ENCODE results near the gene CRMP1. TPM values are rescaled to one million over a fixed set of nuclear protein-coding genes. Genes with fewer than 3 reads are reported as not detected.

The CRMP1 gene
- total RNA-seq, 1 experiment from 2014 or later, result not detected

DNA sequence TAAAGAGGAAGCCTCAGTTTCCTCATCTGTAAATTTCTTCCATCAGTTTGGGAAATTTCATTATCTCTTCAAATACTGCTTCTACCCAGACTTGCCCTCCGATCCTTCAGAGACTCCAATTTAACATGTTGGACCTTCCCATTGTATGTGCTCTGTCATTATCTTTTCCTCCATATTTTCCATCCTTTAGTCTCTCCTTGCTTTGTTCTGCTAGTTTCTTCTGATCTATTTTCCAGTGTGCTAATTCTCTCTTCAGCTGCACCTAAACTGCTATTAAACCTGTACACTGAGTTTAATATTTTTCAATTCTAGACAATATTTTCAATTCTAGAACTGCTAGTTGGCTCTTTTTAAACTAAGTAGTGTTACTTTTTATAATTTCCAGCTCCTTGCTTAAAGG, 116.4 kb downstream of the CRMP1 start:
- CTCF ChIA-PET, result no interaction called here
- Mint-ChIP-seq H3K4me1 (ENCODE audit: low read depth, unreplicated experiment) (no peaks in the 10 kb centered on the region), H3K36me3 (ENCODE audit: insufficient read depth, unreplicated experiment) (no peaks in the 10 kb centered on the region), H3K4me3 (ENCODE audit: low read depth, unreplicated experiment) (no peak overlapping the region), H3K27ac (ENCODE audit: unreplicated experiment) (no peak overlapping the region), H3K9me3 (ENCODE audit: low read depth, unreplicated experiment) (peaks cover 2% of the 10 kb centered on the region), H3K27me3 (ENCODE audit: unreplicated experiment) (no peaks in the 10 kb centered on the region)
- no peak for DNase-seq
- no TSS peak for BruUV-seq (replicated peaks)
- TF ChIP-seq, protein P1, sequence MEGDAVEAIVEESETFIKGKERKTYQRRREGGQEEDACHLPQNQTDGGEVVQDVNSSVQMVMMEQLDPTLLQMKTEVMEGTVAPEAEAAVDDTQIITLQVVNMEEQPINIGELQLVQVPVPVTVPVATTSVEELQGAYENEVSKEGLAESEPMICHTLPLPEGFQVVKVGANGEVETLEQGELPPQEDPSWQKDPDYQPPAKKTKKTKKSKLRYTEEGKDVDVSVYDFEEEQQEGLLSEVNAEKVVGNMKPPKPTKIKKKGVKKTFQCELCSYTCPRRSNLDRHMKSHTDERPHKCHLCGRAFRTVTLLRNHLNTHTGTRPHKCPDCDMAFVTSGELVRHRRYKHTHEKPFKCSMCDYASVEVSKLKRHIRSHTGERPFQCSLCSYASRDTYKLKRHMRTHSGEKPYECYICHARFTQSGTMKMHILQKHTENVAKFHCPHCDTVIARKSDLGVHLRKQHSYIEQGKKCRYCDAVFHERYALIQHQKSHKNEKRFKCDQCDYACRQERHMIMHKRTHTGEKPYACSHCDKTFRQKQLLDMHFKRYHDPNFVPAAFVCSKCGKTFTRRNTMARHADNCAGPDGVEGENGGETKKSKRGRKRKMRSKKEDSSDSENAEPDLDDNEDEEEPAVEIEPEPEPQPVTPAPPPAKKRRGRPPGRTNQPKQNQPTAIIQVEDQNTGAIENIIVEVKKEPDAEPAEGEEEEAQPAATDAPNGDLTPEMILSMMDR (IDR thresholded peaks at IDR 0.05; ENCODE audit: unreplicated experiment), result no peak
- intact Hi-C loops (cut with micrococcal nuclease; ENCODE audit: unreplicated experiment), result no loop called here

DNA sequence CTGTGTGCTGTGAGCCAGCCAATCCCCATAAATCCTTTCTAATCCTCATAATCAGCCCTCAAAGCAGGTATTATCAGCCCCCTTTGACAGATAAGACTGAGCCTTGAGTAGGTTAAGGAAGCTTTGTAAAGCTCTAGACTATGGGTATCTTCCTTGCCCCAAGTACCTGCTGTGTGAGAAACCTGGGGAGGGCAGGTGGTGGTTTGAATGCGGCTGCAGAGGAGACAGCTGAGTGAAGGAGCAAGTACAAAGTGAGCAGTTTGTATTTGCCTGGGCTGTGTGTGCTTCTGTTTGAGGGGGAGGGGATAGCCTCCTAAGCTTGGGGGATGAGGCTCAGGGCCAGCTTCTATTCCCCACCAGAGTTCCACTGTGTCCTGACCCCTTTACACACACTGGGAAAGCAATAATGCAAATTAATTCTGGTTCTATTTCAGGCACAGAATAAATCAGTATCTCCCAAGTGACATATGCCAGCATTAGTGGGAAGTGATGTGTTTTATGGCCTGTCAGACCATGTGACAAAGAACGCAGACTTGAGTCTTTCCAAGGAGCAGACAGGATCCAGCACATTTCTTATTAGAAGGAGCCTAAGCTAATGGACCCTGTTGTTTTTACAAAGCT, 118.4 kb downstream of the CRMP1 start:
- no TSS peak for BruUV-seq (replicated peaks)
- Mint-ChIP-seq H3K4me3 (ENCODE audit: low read depth, unreplicated experiment) (no peak overlapping the region), H3K27me3 (ENCODE audit: unreplicated experiment) (no peaks in the 10 kb centered on the region), H3K36me3 (ENCODE audit: insufficient read depth, unreplicated experiment) (no peaks in the 10 kb centered on the region), H3K9me3 (ENCODE audit: low read depth, unreplicated experiment) (peaks cover 2% of the 10 kb centered on the region), H3K4me1 (ENCODE audit: low read depth, unreplicated experiment) (no peaks in the 10 kb centered on the region), H3K27ac (ENCODE audit: unreplicated experiment) (no peak overlapping the region)
- no peak for DNase-seq
- TF ChIP-seq, protein P1 (IDR thresholded peaks at IDR 0.05; ENCODE audit: unreplicated experiment), result no peak
- CTCF ChIA-PET, result no interaction called here
- intact Hi-C loops (cut with micrococcal nuclease; ENCODE audit: unreplicated experiment), result no loop called here

DNA sequence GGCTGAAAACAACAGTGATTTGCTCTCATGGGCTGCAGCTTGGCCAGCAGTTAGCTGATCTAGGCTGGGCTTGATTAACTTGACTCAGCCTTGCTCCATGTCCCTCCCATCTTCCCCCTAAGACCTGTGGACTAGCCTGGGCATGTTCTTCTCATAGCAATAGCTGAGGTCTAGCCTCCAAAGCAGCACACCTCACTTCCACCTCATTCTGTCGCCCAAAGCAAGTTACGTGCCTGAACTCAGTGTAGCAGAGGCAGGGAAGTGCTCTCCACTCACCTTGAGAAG, 119.7 kb downstream of the CRMP1 start:
- Mint-ChIP-seq H3K4me3 (ENCODE audit: low read depth, unreplicated experiment) (no peak overlapping the region), H3K27ac (ENCODE audit: unreplicated experiment) (no peak overlapping the region), H3K36me3 (ENCODE audit: insufficient read depth, unreplicated experiment) (no peaks in the 10 kb centered on the region), H3K4me1 (ENCODE audit: low read depth, unreplicated experiment) (no peaks in the 10 kb centered on the region), H3K9me3 (ENCODE audit: low read depth, unreplicated experiment) (peaks cover 2% of the 10 kb centered on the region), H3K27me3 (ENCODE audit: unreplicated experiment) (no peaks in the 10 kb centered on the region)
- intact Hi-C loops (cut with micrococcal nuclease; ENCODE audit: unreplicated experiment), result no loop called here
- DNase-seq, result no peak
- CTCF ChIA-PET, result no interaction called here
- TF ChIP-seq, protein P1 (IDR thresholded peaks at IDR 0.05; ENCODE audit: unreplicated experiment), result no peak
- no TSS peak for BruUV-seq (replicated peaks)

DNA sequence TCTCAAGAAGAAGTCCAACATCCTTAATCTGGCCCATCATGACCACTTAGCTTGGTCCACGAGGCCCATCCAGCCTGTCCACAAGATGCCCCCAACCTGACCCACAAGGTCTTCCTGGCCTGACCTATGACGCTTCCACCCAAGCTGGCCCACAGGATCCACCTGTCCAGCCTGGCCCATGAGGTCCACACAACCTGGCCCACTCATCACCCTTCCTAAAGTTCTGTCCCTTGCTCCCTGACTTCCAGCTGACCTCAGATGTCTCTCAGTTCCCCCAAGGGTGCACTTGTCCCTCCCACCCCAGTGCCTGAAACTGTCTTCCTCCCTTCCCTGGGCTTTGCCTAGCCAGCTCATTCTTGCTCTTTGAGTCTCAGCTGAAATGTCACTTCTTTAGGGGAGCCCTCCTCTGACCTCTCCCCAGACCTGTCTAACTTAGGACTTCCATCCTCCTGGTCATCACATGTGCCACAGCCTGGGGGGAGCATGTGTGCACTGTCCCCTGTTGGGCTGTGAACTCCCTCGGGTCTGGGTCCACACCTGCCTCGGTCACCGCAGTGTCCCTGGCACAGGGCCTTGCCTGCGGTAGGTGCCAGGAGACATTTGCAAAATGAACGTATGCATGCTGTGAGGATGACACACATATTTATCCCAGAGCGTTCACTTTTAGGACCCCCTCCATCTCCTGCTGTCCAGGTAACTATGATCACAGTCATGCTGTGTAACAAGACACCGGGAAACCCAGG, 120.2 kb downstream of the CRMP1 start:
- no peak overlapping the region for H3K4me3 Mint-ChIP-seq (ENCODE audit: low read depth, unreplicated experiment)
- TF ChIP-seq, protein P1 (IDR thresholded peaks at IDR 0.05; ENCODE audit: unreplicated experiment), result no peak
- DNase-seq, result no peak
- no peak overlapping the region for H3K27ac Mint-ChIP-seq (ENCODE audit: unreplicated experiment)
- intact Hi-C loops (cut with micrococcal nuclease; ENCODE audit: unreplicated experiment), result no loop called here
- no peaks in the 10 kb centered on the region for H3K4me1 Mint-ChIP-seq (ENCODE audit: low read depth, unreplicated experiment)
- peaks cover 2% of the 10 kb centered on the region for H3K9me3 Mint-ChIP-seq (ENCODE audit: low read depth, unreplicated experiment)
- CTCF ChIA-PET, result no interaction called here
- H3K27me3 Mint-ChIP-seq (ENCODE audit: unreplicated experiment), result no peaks in the 10 kb centered on the region
- BruUV-seq (replicated peaks), result no TSS peak
- H3K36me3 Mint-ChIP-seq (ENCODE audit: insufficient read depth, unreplicated experiment), result no peaks in the 10 kb centered on the region

Small RNA genes within 50 kb of the gene (microRNA-seq; reads per million reads assigned to microRNA genes)
- not detected for gene MIR378D1

Other genes with a start within 250 kb of the CRMP1 start
- not detected in 2 replicates for gene EVC2, start 184.5 kb downstream of the CRMP1 start, total RNA-seq (2022)
- gene EVC, start 181.9 kb downstream of the CRMP1 start, total RNA-seq (2022), result not detected in 2 replicates
- not detected in 2 replicates for gene C4orf50, start 125.3 kb upstream of the CRMP1 start, total RNA-seq (2022)

Measured in Calu3 (cell line).